ENCODE data around the gene VPS18.

VPS18 gene

DNA sequence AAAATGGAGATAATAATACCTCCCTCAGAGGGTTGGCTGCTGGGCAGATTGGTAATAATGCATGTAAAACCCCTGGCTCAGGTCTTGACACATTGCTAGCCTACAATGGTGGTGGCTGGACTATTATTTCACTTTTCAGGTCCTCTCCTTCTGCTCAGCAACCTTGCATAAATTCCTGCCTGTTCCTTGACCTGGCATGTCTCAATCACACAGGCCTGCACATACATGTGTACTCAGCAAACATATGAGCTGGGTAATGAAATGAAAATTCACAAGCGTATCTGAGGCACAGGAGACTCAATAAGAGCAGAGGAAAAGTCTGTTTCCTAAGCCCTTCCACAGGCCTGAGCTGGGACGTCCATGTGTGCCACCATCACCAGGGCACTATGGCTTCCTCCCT is 17.4 kb downstream of the VPS18 start:
- peak overlapping the region; percentile 67 for H3K27ac ChIP-seq
- TF ChIP-seq, protein P1, sequence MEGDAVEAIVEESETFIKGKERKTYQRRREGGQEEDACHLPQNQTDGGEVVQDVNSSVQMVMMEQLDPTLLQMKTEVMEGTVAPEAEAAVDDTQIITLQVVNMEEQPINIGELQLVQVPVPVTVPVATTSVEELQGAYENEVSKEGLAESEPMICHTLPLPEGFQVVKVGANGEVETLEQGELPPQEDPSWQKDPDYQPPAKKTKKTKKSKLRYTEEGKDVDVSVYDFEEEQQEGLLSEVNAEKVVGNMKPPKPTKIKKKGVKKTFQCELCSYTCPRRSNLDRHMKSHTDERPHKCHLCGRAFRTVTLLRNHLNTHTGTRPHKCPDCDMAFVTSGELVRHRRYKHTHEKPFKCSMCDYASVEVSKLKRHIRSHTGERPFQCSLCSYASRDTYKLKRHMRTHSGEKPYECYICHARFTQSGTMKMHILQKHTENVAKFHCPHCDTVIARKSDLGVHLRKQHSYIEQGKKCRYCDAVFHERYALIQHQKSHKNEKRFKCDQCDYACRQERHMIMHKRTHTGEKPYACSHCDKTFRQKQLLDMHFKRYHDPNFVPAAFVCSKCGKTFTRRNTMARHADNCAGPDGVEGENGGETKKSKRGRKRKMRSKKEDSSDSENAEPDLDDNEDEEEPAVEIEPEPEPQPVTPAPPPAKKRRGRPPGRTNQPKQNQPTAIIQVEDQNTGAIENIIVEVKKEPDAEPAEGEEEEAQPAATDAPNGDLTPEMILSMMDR (conservative IDR thresholded peaks at IDR 0.05) = no peak

DNA sequence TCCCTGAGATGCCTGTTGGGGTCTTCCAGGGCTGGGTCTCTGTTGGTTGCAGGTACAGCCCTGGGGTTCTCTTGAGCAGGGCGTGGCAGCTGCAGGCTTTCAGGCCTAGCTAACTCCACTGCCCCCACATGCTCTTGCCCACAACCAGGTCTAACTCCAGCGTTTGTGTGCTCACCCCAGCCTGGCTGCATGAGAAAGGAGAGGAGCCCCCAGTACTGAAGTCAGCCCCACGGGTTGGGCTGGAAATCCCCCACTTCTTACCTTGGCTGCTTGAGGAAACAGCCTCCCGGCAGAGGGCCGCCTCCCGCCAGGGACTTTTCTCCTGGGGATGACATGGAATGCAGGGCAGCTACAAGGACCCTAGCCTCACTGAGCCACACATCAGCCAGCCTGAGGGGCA is 18.2 kb downstream of the VPS18 start:
- H3K27ac ChIP-seq = peak overlapping the region; percentile 67
- TF ChIP-seq, protein P1 (conservative IDR thresholded peaks at IDR 0.05) = no peak

DNA sequence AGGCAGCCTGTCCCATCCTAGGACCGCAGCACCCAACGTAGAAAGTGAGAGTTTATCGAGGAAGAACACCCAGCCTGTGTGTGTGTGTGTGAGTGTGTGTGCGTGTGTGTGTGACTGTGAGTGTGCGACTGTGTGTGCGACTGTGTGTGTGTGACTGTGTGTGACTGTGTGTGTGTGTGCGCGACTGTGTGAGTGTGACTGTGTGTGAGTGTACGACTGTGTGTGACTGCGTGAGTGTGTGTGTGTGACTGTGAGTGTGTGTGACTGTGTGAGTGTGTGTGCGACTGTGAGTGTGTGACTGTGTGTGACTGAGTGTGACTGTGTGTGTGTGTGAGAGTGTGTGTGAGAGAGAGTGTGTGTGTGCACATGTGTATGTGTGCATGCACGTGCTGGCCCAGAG is 19.8 kb downstream of the VPS18 start:
- TF ChIP-seq, protein P1 (conservative IDR thresholded peaks at IDR 0.05) = no peak
- no peak overlapping the region for H3K27ac ChIP-seq

DNA sequence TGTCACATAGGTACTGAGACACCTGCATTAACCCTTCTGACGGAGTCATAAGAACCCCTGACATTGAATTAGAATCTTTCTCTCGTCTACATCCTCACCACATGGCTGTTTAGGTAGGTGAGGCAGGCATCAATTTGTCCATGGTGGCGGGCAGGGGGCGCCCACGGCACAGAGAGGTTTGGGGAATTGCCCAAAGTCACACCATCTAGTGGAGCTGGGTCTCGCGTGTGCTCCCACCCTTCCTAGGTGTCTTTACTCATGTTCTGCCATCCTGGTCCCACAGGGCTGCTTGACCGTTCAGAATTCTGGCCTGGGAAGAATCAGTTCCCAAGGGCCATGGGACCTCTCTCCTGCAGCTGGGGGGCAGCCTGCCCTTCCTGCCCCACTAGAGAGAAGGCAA is 20.2 kb downstream of the VPS18 start:
- H3K27ac ChIP-seq = no peak overlapping the region
- TF ChIP-seq, protein P1 (conservative IDR thresholded peaks at IDR 0.05) = no peak

DNA sequence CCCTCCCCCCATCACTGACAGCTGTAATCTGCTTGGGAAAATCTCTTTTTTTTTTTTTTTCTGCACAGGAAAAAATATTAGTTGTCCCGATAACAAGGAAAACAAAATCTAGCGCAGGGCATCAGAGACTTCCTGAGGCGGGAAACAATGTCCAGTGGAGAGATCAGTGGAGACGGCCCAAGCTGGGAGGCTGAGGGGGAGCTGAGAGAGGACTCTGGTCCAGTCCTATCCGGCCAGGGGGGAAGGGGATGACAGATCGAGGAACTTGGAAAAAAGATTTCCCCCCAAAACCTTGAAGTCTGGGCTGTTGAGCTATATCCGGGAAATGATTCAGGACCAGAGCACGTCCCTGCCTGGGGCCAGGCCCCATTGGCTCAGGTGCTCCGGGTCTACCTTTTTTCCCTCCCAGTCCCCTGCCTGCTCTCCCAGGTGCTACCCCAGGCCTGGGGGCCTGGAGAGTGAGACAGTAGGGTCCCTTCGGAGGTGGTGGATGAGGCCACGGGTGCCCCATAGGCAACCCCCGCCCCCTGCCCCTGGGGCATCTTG is 20.9 kb downstream of the VPS18 start:
- H3K27ac ChIP-seq = no peak overlapping the region
- TF ChIP-seq, protein P1 (conservative IDR thresholded peaks at IDR 0.05) = no peak

DNA sequence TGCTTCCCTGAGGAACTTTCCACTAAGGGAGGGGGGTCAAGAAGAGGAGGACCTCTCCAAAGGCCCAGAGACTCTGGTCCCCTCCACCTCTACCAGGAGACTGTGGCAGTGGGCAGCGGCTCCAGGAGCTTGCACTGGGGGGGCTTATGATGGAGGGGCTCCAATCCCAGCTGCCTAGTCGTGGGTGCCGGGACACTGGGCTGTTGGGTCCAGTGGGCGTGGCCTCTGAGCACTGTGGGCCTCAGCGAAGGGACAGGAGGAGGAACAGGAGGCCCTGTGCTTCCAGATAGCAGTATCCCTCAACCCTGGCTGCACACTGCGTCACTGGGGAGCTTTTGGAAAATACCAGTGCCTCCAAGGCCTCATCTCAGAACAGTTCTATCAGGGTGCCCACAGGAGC is 21.4 kb downstream of the VPS18 start:
- no peak overlapping the region for H3K27ac ChIP-seq
- TF ChIP-seq, protein P1 (conservative IDR thresholded peaks at IDR 0.05) = no peak

DNA sequence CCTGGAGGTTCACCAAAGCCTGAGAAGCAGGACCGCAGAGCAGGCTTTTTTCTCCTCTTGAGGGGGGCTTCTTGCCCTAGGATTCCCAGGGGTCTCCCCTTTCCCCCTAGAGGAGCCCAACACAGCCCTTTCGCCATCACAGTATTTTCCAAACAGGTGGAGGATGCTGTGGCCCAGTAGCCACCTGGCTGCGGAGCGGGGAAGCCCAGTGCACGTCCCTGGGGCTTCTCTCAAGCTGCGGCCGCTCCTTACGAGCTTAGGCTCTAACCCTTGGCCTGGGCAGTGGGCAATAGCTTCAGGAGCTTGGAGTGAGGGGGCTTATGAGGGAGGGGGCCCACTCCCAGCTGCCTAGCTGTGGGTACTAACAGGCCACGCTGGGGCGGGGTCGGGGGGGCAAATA is 23.3 kb downstream of the VPS18 start:
- TF ChIP-seq, protein P1 (conservative IDR thresholded peaks at IDR 0.05) = no peak
- no peak overlapping the region for H3K27ac ChIP-seq

Measured in VCaP (cell line).